Fibroblast of skin of right biceps (primary cell): Measurements from ENCODE around the gene TAS1R3.

ENCODE experiments used
- DNase-seq: peaks from one replicate; pipeline ENCODE4 v3.0.0-alpha.2; 2013

The TAS1R3 gene

DNA sequence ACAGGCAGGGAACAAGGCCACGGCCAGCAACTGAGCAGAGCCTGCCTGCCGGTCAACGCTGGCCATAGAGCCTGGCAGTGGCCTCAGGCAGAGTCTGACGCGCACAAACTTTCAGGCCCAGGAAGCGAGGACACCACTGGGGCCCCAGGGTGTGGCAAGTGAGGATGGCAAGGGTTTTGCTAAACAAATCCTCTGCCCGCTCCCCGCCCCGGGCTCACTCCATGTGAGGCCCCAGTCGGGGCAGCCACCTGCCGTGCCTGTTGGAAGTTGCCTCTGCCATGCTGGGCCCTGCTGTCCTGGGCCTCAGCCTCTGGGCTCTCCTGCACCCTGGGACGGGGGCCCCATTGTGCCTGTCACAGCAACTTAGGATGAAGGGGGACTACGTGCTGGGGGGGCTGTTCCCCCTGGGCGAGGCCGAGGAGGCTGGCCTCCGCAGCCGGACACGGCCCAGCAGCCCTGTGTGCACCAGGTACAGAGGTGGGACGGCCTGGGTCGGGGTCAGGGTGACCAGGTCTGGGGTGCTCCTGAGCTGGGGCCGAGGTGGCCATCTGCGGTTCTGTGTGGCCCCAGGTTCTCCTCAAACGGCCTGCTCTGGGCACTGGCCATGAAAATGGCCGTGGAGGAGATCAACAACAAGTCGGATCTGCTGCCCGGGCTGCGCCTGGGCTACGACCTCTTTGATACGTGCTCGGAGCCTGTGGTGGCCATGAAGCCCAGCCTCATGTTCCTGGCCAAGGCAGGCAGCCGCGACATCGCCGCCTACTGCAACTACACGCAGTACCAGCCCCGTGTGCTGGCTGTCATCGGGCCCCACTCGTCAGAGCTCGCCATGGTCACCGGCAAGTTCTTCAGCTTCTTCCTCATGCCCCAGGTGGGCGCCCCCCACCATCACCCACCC is at the start of gene TAS1R3:
Gene TAS1R3 (plus strand): TSS at position 213 of the 898 bp plus-strand sequence. CDS start 66 bp downstream, at position 279.
- DNase-seq = no peak

DNA sequence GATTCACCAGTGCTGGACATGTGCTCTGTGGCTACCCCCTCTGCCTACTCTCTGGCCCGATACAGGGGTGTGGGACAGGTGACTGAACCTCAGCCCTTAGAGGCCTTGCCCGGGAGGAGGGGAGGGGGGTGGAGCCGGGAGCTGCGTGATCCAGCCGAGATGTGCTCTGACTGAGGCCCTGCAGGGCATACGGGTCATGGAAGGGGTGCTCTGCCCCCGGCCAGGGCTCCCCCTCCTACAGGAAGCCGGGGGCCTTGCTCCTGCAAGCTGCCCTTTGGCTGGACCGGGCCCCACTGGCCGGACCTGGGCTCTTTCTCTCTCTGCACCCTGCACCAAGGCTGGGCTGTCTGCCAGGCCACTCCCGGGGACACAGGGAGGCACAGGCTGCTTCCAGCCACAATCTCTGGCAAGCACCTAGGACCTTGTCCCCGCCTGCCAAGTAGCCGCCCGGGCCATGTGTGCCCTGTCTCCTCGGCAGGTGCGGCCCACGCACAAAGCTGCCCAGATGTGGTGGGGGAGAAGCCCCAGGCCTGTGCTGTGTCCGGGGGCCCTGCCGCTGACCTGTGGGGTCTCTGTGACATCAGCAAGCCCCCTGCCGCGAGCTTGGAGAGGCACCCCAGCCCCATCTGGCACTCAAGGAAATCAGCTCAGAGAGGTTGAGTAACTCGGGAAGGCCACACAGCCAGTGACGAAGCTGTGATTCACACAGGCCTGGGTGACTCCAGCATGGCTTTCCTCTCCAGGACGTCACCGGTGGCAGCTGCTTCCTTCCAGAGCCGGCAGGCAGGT is 49.4 kb upstream of the TAS1R3 start:
- peak; percentile 50 for DNase-seq

GRCh38 chr1:1282998-1283397 is 48.1 kb upstream of the TAS1R3 start:
- peak; percentile 34 for DNase-seq

DNA sequence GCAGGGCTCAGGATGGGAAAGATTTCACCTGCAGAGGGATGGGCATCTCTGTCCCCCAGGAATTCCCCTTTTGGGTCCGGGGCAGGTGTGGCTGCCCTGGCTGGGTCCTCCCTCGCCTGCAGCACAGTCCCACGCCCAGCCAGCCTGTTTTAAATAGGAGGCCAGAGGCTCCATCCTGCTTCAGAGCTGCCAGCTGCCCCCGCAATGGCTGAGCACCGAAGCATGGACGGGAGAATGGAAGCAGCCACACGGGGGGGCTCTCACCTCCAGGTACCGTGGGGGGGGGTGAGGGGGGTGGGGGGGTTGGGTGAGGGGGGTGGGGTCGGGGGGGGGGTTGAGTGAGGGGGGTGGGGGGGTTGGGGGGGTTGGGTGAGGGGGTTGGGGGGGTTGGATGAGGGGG is 47.3 kb upstream of the TAS1R3 start:
- DNase-seq = no peak

DNA sequence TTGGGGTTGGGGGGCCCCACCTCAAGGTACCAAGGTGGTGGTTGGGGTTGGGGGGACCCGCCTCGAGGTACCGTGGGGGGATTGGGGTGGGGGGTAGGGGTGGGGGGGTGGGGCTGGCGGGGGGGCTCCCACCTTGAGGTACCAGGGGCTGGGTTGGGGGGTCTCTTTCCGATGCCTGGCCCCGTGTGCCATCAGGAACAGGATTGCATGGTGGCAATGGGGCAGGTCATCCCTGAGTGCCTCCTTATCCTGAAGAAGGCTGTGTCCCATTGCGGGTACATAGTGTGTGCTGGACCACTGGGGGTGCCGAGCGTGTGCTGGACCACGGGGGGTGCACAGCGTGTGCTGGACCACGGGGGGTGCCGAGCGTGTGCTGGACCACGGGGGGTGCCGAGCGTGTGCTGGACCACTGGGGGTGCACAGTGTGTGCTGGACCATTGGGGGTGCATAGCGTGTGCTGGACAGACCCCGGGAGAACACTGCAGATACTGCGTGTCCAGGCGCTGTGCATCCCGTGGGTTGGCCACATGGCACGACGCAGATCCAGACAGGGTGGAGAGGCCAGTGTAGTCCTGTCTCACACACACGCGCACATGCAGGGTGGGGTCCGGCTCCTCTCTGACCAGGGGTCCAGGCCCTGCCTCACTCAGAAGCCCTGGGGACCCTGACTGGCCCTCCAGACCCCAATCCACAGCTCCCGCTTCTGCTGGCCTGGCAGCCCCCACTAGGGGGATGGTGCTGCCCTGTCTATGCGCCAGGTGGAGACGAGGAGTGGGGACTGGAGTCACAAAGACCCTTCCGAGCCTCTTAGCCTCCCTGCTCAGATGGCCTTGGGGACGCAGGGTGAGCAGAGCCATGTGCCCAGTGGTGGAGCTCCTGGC is 46.6 kb upstream of the TAS1R3 start:
- no peak for DNase-seq

GRCh38 chr1:1285102-1285571 is 45.9 kb upstream of the TAS1R3 start:
- no peak for DNase-seq

DNA sequence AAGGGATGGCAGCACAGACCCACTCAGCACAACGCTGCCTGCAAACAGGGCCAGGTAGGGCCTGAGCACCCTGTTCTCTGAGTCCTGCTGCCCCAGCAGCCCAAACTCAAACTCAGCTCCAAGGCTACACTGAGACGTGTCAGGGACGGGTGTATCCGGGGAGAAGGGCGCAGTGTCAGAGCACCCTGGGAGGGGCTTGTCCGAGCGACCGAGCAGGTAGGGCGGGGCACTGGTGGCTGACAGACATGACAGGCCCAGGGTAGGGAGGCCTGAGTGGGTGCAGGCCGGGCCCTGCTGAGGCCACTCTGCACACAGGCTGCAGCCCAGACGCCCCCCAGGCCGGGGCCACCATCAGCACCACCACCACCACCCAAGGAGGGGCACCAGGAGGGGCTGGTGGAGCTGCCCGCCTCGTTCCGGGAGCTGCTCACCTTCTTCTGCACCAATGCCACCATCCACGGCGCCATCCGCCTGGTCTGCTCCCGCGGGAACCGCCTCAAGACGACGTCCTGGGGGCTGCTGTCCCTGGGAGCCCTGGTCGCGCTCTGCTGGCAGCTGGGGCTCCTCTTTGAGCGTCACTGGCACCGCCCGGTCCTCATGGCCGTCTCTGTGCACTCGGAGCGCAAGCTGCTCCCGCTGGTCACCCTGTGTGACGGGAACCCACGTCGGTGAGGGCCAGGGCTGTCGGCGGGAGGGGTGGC is 45.3 kb upstream of the TAS1R3 start:
- DNase-seq = no peak

- no peak for DNase-seq
Observed at GRCh38 chr1:1286313-1287261, 44.5 kb upstream of the TAS1R3 start.

DNA sequence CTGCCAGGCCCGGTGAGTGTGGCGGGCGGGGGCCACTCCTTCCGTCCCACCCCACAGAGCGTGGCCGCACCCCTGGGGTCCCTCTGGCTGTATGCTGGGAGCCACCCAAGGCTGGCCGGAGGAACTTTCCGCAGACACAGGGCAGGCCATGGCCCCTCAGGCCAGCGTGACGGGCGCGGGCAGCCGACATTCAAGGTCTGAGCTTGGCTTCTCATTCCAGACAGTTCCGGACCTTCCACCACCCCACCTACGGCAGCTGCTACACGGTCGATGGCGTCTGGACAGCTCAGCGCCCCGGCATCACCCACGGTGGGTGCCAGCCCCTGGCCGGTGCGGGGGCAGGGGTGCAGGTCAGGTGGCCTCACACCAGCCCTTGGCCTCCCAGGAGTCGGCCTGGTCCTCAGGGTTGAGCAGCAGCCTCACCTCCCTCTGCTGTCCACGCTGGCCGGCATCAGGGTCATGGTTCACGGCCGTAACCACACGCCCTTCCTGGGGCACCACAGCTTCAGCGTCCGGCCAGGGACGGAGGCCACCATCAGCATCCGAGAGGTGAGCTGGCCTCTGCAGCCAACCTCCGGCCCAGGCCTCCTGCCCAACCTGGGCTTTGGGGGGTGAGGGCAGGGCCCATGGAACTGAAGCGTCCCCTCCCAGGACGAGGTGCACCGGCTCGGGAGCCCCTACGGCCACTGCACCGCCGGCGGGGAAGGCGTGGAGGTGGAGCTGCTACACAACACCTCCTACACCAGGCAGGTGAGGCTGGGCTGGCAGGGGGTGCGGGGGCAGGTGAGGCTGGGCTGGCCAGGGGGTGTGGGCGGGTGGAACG is 43.6 kb upstream of the TAS1R3 start:
- no peak for DNase-seq

DNA sequence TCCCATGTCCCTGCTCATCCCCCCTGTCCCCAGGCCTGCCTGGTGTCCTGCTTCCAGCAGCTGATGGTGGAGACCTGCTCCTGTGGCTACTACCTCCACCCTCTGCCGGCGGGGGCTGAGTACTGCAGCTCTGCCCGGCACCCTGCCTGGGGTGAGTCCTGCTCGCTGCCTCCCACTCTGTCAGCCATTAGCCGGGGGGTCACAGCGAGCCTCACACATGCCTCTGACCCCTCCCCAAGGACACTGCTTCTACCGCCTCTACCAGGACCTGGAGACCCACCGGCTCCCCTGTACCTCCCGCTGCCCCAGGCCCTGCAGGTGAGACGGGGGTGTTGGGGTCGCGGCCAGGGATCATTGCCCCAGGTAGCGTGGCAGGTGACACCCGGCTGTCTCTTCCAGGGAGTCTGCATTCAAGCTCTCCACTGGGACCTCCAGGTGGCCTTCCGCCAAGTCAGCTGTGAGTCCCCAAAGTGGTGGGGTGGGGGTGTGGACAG is 40.8 kb upstream of the TAS1R3 start:
- peak; percentile 45 for DNase-seq

GRCh38 chr1:1291023-1291528 is 40.0 kb upstream of the TAS1R3 start:
- no peak for DNase-seq

DNA sequence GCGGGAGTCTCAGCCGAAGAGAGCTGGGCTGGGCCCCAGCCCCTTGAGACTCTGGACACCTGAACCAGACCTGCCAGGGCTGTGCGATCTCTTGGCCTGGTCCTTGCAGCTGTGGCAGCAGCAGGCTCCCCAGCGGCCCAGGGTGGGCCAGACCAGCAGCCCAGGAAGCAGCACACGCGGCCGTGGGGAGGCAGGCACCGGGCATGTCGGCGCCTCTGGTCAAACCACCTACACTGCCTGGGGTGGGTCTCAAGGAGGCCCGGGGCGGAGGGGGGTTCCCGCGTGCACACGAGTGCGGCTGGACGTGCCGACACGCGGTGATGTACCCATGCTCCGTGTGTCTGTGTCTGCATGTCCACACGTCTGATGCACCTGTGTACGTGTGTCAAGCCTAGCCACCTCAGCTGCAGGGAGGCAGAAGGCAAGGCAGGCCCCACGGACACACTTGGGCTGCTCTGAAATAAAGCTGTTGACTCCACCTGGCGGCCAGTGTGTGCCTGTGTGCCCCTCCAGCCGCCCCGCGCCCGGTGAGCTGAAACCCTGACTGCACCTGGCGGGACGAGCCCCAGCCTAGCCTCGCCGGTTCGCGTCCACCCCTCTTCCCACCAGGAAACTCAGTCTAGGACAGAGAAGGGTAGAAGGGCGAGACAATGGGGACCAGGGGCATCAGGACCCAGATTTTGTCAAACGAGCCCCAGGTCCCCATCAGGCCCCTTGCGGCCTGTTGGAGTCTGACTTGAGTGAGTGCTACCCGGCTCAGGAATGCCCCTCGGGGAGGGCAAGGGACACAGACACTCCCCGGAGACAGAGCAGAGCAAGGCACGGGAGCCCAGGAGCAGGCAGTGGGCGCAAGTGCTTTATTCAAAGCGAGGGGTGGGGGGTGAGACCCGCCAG is 39.3 kb upstream of the TAS1R3 start:
- DNase-seq = peak; percentile 64

DNA sequence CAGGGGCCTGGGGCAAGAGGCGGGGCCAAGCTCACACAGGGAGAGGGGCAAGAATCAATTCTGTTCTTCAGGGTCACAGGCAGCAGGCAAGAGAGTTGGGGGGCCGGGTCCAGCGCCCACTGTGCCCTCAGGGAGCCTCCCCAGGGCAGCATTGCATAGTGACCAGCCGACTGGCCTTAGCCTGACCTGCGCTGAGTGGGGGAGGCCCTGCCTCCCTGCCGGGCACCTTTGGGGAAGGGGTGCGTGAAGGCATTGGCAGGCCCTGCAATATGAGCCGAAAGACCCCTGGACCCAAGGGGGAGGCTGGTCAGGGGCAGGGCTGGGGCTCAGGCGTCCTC is 38.7 kb upstream of the TAS1R3 start:
- DNase-seq = no peak

DNA sequence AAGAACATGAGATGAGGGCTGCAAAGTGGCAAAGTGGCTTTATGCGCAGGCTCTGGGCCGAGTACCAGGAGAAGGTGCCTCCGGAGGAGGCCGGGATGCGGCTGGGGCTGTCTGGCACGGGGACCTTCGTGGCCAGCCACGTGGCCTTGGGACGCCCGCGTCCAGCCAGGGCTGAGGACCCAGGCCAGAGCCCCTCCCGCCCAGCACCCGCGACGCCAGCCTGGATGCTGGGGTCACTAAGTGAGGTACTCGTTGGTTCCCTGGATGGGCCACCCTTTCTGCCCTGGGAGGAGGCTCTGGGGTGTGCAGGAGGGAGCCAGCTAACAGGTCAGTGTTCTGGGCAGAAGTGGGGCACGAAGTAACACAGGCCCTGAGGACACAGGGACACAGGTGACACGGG is 38.2 kb upstream of the TAS1R3 start:
- DNase-seq = no peak

GRCh38 chr1:1293263-1294249 is 37.5 kb upstream of the TAS1R3 start:
- DNase-seq = no peak

DNA sequence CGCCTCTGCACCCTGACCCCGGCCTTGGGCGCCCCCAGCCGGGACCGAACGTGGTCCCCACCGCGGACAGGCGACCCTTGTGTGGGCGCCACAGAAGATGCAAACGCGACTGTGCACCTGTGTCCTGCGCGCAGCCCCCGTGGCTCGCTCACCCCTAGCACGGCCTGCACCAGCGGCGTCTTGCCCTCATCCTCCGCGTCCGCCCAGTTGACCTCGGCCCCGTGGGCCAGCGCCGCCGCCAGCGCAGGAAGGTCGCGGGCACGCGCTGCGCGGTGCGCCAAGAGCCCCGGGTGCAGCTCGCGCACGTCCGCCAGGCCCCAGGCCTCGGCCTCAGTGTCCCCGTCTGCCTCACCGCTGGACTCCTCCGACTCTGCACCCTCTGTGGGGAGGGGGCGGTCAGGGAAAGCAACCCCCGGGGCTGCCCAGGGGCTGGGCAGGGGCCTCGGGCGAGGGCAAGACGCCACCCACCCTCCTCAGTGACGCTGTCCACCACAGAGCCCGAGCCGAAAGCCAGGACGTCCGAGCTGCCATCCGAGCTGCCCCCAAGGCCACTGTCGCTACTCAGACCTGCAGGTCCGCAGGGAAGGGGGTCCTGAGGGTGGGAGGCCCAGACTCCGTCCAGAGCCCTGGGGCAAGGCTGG is 36.7 kb upstream of the TAS1R3 start:
- no peak for DNase-seq
